ENCODE results near the gene RALGPS1.

RALGPS1 gene

GRCh38 chr9:127102176-127102575, 187.6 kb downstream of the RALGPS1 start:
- no peaks in the 10 kb centered on the region for H3K79me2 ChIP-seq (ENCODE audit: low read length)
- H4K20me1 ChIP-seq (ENCODE audit: insufficient read depth, low read length): no peaks in the 10 kb centered on the region
- no peak for DNase-seq
- H3K9me3 ChIP-seq (replicated peaks; ENCODE audit: insufficient read depth, low read length): no peaks in the 10 kb centered on the region
- H3K9ac ChIP-seq (ENCODE audit: low read length): no peak overlapping the region
- H3K4me3 ChIP-seq (ENCODE audit: low read length): no peak overlapping the region
- no peaks in the 10 kb centered on the region for H3K4me1 ChIP-seq (ENCODE audit: low read length)
- TF ChIP-seq EZH2phosphoT487 (IDR thresholded peaks at IDR 0.05; ENCODE audit: low read length) (no peak), EZH2 (optimal IDR thresholded peaks at IDR 0.05; ENCODE audit: low read depth, low read length) (no peak), CTCF (IDR thresholded peaks at IDR 0.05; ENCODE audit: low read length) (no peak)
- H3K9me2 ChIP-seq (replicated peaks; ENCODE audit: insufficient read depth, low read length): no peaks in the 10 kb centered on the region
- no peaks in the 10 kb centered on the region for H3K36me3 ChIP-seq (replicated peaks; ENCODE audit: insufficient read depth, low read length)
- no peaks in the 10 kb centered on the region for H3F3A ChIP-seq (ENCODE audit: insufficient read depth, low read length)
- H3K4me2 ChIP-seq (ENCODE audit: low read depth, low read length): no peak overlapping the region
- no peak overlapping the region for H3K27ac ChIP-seq (ENCODE audit: low read length)
- no peak overlapping the region for H2AFZ ChIP-seq (ENCODE audit: low read length)
- H3K27me3 ChIP-seq (replicated peaks; ENCODE audit: insufficient read depth, low read length): no peaks in the 10 kb centered on the region

- no peaks in the 10 kb centered on the region for H3K4me1 ChIP-seq (ENCODE audit: low read length)
- H3K36me3 ChIP-seq (replicated peaks; ENCODE audit: insufficient read depth, low read length): no peaks in the 10 kb centered on the region
- H3K9me3 ChIP-seq (replicated peaks; ENCODE audit: insufficient read depth, low read length): no peaks in the 10 kb centered on the region
- no peaks in the 10 kb centered on the region for H3F3A ChIP-seq (ENCODE audit: insufficient read depth, low read length)
- no peaks in the 10 kb centered on the region for H4K20me1 ChIP-seq (ENCODE audit: insufficient read depth, low read length)
- H3K4me3 ChIP-seq (ENCODE audit: low read length): no peak overlapping the region
- TF ChIP-seq EZH2 (optimal IDR thresholded peaks at IDR 0.05; ENCODE audit: low read depth, low read length) (no peak), EZH2phosphoT487 (IDR thresholded peaks at IDR 0.05; ENCODE audit: low read length) (no peak), CTCF (IDR thresholded peaks at IDR 0.05; ENCODE audit: low read length) (no peak)
- DNase-seq: no peak
- no peak overlapping the region for H3K9ac ChIP-seq (ENCODE audit: low read length)
- H3K27me3 ChIP-seq (replicated peaks; ENCODE audit: insufficient read depth, low read length): no peaks in the 10 kb centered on the region
- H3K79me2 ChIP-seq (ENCODE audit: low read length): no peaks in the 10 kb centered on the region
- no peaks in the 10 kb centered on the region for H3K9me2 ChIP-seq (replicated peaks; ENCODE audit: insufficient read depth, low read length)
- no peak overlapping the region for H2AFZ ChIP-seq (ENCODE audit: low read length)
- no peak overlapping the region for H3K27ac ChIP-seq (ENCODE audit: low read length)
- H3K4me2 ChIP-seq (ENCODE audit: low read depth, low read length): no peak overlapping the region
Observed at GRCh38 chr9:127102788-127103187, 188.2 kb downstream of the RALGPS1 start.

- H4K20me1 ChIP-seq (ENCODE audit: insufficient read depth, low read length): no peaks in the 10 kb centered on the region
- H3K4me3 ChIP-seq (ENCODE audit: low read length): no peak overlapping the region
- no peaks in the 10 kb centered on the region for H3K27me3 ChIP-seq (replicated peaks; ENCODE audit: insufficient read depth, low read length)
- DNase-seq: no peak
- no peaks in the 10 kb centered on the region for H3K4me1 ChIP-seq (ENCODE audit: low read length)
- H3K9ac ChIP-seq (ENCODE audit: low read length): no peak overlapping the region
- TF ChIP-seq CTCF (IDR thresholded peaks at IDR 0.05; ENCODE audit: low read length) (no peak), EZH2phosphoT487 (IDR thresholded peaks at IDR 0.05; ENCODE audit: low read length) (no peak), EZH2 (optimal IDR thresholded peaks at IDR 0.05; ENCODE audit: low read depth, low read length) (no peak)
- H3K9me3 ChIP-seq (replicated peaks; ENCODE audit: insufficient read depth, low read length): no peaks in the 10 kb centered on the region
- H3F3A ChIP-seq (ENCODE audit: insufficient read depth, low read length): no peaks in the 10 kb centered on the region
- no peak overlapping the region for H2AFZ ChIP-seq (ENCODE audit: low read length)
- H3K36me3 ChIP-seq (replicated peaks; ENCODE audit: insufficient read depth, low read length): no peaks in the 10 kb centered on the region
- H3K4me2 ChIP-seq (ENCODE audit: low read depth, low read length): no peak overlapping the region
- H3K79me2 ChIP-seq (ENCODE audit: low read length): no peaks in the 10 kb centered on the region
- H3K27ac ChIP-seq (ENCODE audit: low read length): no peak overlapping the region
- no peaks in the 10 kb centered on the region for H3K9me2 ChIP-seq (replicated peaks; ENCODE audit: insufficient read depth, low read length)
Observed at GRCh38 chr9:127104581-127105311, 190.2 kb downstream of the RALGPS1 start.
